SU-DHL-6 (cell line): ENCODE measurements around the gene LRRC3.
"Not testable (repeated sequence)": the region's sequence is repeated elsewhere in the genome, so short reads cannot be mapped to it uniquely, and the experiment has no call there.

ENCODE experiments used
- H2AFZ ChIP-seq: fragments of 200-600 bp; sonication (generic); 2 replicates; pipeline ENCODE4 v1.6.1; 2014; ENCODE audit warnings: low read depth, mild to moderate bottlenecking, moderate library complexity, mixed read lengths, antibody characterized with exemption, low read length; ENCODE audit not compliant: severe bottlenecking
- H3F3A ChIP-seq: fragments of 200-600 bp; shearing (Covaris generic); 2 replicates; pipeline ENCODE4 v1.6.0; 2016; ENCODE audit warnings: antibody characterized with exemption, mild to moderate bottlenecking; ENCODE audit not compliant: insufficient read depth
- H3K27ac ChIP-seq: fragments of 200-600 bp; sonication (generic); 2 replicates; pipeline ENCODE4 v1.5.1; 2016; ENCODE audit warnings: low read depth, mild to moderate bottlenecking, low read length, moderate library complexity, mixed read lengths
- H3K27me3 ChIP-seq: fragments of 200-600 bp; sonication (generic), shearing (Covaris generic); 2 replicates; pipeline ENCODE4 v1.6.0; 2014; ENCODE audit warnings: mild to moderate bottlenecking, low read length
- H3K36me3 ChIP-seq: fragments of 200-600 bp; sonication (generic); 2 replicates; pipeline ENCODE4 v1.6.1; 2014; ENCODE audit warnings: mild to moderate bottlenecking, low read length, mixed read lengths
- H3K4me2 ChIP-seq: fragments of 300-600, 200-600 bp; shearing (Covaris generic), sonication (generic); 2 replicates; pipeline ENCODE4 v1.6.0; 2014; ENCODE audit warnings: low read length, low read depth, mild to moderate bottlenecking; ENCODE audit not compliant: poor library complexity, severe bottlenecking
- H3K4me3 ChIP-seq: fragments of 200-600 bp; sonication (generic); 2 replicates; pipeline ENCODE4 v1.5.1; 2014; ENCODE audit warnings: antibody characterized with exemption, low read length, mild to moderate bottlenecking, mixed read lengths; ENCODE audit not compliant: insufficient read depth, poor library complexity, severe bottlenecking
- H3K79me2 ChIP-seq: fragments of 200-600 bp; sonication (generic); 2 replicates; pipeline ENCODE4 v1.6.1; 2014; ENCODE audit warnings: mild to moderate bottlenecking, low read length, moderate library complexity; ENCODE audit not compliant: insufficient read depth
- H3K9ac ChIP-seq: fragments of 200-600 bp; sonication (generic); 2 replicates; pipeline ENCODE4 v1.7.0; 2014; ENCODE audit warnings: mild to moderate bottlenecking, low read length
- H3K9me2 ChIP-seq: fragments of 200-600 bp; sonication (generic); replicated peaks from 2 replicates; pipeline ENCODE4 v1.6.1; 2014; ENCODE audit warnings: low read length; ENCODE audit not compliant: insufficient read depth
- H3K9me3 ChIP-seq: fragments of 200-600 bp; sonication (generic); 2 replicates; pipeline ENCODE4 v1.6.1; 2014; ENCODE audit warnings: low read length, mixed read lengths; ENCODE audit not compliant: insufficient read depth
- H4K20me1 ChIP-seq: fragments of 200-600 bp; sonication (generic); 2 replicates; pipeline ENCODE4 v1.6.1; 2014; ENCODE audit warnings: low read depth, mild to moderate bottlenecking, antibody characterized with exemption, low read length, moderate library complexity, mixed read lengths
- EZH2phosphoT487 ChIP-seq: fragments of 200-600 bp; sonication (generic), shearing (Covaris generic); conservative IDR thresholded peaks from 2 replicates; pipeline ENCODE4 v1.6.1; 2018; ENCODE audit warnings: mild to moderate bottlenecking, antibody characterized with exemption, low read length, moderate library complexity, mixed read lengths
- TF ChIP-seq, protein P1 (sequence below): fragments of 200-600 bp; sonication (generic); IDR thresholded peaks from one replicate; pipeline ENCODE4 v1.5.1; 2017; ENCODE audit warnings: antibody characterized with exemption, mild to moderate bottlenecking, low read length, moderate library complexity; ENCODE audit not compliant: insufficient read depth, poor library complexity, severe bottlenecking

The LRRC3 gene

DNA sequence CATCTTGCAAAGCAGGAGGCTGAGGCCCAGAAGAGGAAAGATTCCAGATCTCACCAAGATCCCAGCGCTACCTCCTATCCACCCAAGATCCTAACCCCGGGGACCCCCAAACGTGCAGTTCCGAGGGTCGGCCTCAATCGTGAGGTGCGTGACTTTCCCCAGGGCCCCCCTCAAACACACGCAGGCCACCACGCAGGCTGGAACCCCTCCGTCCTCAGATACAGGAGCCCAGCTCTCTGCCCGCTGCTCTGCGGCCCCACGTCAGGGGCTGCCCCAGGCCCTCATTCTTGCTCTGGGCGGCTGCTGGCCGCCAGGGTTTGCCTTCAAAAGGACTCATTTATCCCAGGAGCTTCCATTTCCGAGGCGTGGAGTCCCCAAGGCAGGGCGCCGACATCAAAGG is 44.8 kb downstream of the LRRC3 start:
- Histone ChIP-seq H3K9ac (no peak overlapping the region), H2AFZ (no peak overlapping the region), H3K9me3 (no peaks in the 10 kb centered on the region), H4K20me1 (no peaks in the 10 kb centered on the region), H3K27ac (no peak overlapping the region), H3K4me2 (no peak overlapping the region), H3K79me2 (no peaks in the 10 kb centered on the region), H3K27me3 (no peaks in the 10 kb centered on the region), H3K36me3 (no peaks in the 10 kb centered on the region), H3F3A (no peaks in the 10 kb centered on the region), H3K9me2 (no peaks in the 10 kb centered on the region), H3K4me3 (no peak overlapping the region)
- no peak for TF ChIP-seq EZH2phosphoT487

DNA sequence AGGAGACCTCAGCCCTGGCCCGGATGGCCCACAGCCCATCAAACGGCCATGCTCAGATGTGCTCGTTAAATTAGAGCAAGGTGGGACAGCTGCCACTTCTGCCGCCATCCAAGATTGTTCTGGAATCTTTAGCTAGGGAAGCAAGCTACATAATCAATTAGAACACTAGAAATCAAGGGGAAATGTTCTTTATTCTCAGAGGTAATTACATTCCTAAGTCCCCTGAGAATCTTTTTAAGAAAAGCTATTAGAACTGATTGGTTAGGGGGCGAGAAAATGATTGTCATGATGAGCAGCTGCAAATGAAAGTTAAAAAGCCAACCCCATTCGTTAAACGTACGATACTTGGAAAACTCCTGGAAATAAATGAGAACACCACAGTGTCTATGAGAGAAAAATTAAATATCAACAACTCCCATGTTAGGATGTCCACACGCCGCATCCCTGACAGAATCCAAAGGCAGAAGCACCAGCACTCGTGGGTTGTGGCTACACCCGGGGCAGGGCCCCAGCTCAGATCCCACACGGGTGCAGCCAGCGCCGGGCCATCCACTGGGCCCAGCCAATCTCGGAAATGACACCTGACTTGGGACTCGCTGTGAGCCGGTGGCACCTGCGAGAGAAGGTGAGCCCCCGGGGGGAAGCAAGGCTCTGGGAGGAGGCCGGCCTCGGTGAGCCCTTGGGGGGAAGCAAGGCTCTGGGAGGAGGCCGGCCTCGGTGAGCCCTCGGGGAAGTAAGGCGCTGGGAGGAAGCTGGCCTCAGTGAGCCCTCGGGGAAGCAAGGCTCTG is 47.1 kb downstream of the LRRC3 start:
- no peaks in the 10 kb centered on the region for H4K20me1 ChIP-seq
- H3K9ac ChIP-seq = no peak overlapping the region
- H3F3A ChIP-seq = no peaks in the 10 kb centered on the region
- no peaks in the 10 kb centered on the region for H3K9me2 ChIP-seq
- no peaks in the 10 kb centered on the region for H3K36me3 ChIP-seq
- no peak overlapping the region for H3K27ac ChIP-seq
- H3K9me3 ChIP-seq = no peaks in the 10 kb centered on the region
- no peak overlapping the region for H3K4me2 ChIP-seq
- H3K27me3 ChIP-seq = no peaks in the 10 kb centered on the region
- H3K79me2 ChIP-seq = no peaks in the 10 kb centered on the region
- no peak overlapping the region for H2AFZ ChIP-seq
- TF ChIP-seq, protein P1, sequence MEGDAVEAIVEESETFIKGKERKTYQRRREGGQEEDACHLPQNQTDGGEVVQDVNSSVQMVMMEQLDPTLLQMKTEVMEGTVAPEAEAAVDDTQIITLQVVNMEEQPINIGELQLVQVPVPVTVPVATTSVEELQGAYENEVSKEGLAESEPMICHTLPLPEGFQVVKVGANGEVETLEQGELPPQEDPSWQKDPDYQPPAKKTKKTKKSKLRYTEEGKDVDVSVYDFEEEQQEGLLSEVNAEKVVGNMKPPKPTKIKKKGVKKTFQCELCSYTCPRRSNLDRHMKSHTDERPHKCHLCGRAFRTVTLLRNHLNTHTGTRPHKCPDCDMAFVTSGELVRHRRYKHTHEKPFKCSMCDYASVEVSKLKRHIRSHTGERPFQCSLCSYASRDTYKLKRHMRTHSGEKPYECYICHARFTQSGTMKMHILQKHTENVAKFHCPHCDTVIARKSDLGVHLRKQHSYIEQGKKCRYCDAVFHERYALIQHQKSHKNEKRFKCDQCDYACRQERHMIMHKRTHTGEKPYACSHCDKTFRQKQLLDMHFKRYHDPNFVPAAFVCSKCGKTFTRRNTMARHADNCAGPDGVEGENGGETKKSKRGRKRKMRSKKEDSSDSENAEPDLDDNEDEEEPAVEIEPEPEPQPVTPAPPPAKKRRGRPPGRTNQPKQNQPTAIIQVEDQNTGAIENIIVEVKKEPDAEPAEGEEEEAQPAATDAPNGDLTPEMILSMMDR = no peak
- no peak for TF ChIP-seq EZH2phosphoT487
- H3K4me3 ChIP-seq = no peak overlapping the region

DNA sequence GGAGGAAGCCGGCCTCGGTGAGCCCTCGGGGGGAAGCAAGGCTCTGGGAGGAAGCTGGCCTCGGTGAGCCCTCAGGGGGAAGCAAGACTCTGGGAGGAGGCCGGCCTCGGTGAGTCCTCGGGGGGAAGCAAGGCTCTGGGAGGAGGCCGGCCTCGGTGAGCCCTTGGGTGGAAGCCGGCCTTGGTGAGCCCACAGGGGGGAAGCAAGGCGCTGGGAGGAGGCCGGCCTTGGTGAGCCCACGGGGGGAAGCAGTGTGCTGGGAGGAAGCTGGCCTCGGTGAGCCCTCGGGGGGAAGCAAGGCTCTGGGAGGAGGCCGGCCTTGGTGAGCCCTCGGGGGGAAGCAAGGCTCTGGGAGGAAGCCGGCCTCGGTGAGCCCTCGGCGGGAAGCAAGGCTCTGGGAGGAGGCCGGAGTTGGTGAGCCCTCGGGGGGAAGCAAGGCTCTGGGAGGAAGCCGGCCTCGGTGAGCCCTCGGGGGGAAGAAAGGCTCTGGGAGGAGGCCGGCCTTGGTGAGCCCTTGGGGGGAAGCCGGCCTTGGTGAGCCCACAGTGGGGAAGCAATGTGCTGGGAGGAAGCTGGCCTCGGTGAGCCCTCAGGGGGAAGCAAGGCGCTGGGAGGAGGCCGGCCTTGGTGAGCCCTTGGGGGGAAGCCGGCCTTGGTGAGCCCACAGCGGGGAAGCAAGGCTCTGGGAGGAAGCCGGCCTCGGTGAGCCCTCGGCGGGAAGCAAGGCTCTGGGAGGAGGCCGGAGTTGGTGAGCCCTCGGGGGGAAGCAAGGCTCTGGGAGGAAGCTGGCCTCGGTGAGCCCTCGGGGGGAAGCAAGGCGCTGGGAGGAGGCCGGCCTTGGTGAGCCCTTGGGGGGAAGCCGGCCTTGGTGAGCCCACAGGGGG is 47.9 kb downstream of the LRRC3 start:
- not testable (repeated sequence) for H3K27ac ChIP-seq, H3F3A ChIP-seq, H3K4me2 ChIP-seq

DNA sequence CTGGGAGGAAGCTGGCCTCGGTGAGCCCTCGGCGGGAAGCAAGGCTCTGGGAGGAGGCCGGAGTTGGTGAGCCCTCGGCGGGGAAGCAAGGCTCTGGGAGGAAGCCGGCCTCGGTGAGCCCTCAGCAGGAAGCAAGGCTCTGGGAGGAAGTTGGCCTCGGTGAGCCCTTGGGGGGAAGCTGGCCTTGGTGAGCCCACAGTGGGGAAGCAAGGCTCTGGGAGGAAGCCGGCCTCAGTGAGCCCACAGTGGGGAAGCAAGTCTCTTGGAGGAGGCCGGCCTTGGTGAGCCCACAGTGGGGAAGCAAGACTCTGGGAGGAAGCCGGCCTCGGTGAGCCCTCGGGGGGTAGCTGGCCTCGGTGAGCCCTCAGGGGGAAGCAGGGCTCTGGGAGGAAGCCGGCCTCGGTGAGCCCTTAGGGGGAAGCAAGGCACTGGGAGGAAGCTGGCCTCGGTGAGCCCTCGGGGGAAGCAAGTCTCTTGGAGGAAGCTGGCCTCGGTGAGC is 48.6 kb downstream of the LRRC3 start:
- Histone ChIP-seq H3K27me3 (no peaks in the 10 kb centered on the region), H2AFZ (no peak overlapping the region), H3K9me3 (no peaks in the 10 kb centered on the region), H3K36me3 (no peaks in the 10 kb centered on the region), H3K27ac (no peak overlapping the region), H3K4me3 (no peak overlapping the region), H3K9ac (no peak overlapping the region), H3K9me2 (no peaks in the 10 kb centered on the region), H3F3A (no peaks in the 10 kb centered on the region), H4K20me1 (no peaks in the 10 kb centered on the region), H3K79me2 (no peaks in the 10 kb centered on the region), H3K4me2 (no peak overlapping the region)
- TF ChIP-seq, protein P1 = no peak
- TF ChIP-seq EZH2phosphoT487 = no peak

More for the DNA sequence above, 47.9 kb downstream of the LRRC3 start:
- H2AFZ ChIP-seq, H3K9me2 ChIP-seq, H3K79me2 ChIP-seq, H3K27me3 ChIP-seq, H4K20me1 ChIP-seq, H3K36me3 ChIP-seq, H3K9me3 ChIP-seq, H3K4me3 ChIP-seq, H3K9ac ChIP-seq: not testable (repeated sequence)
